NCI-H460 (cell line): ENCODE measurements around the gene RAD9A. TPM values are rescaled to one million over a fixed set of nuclear protein-coding genes. Genes with fewer than 3 reads are reported as not detected.

Experiments
- DNase-seq: peaks from one replicate; pipeline ENCODE4 v3.0.0-alpha.2; 2016; ENCODE audit warnings: low read depth; ENCODE audit errors: extremely low read depth
- small RNA-seq, 2 experiments: library from RNA; depleted of rRNA; stranded (forward); fragments of <200 nt; gene quantifications; one replicate each; pipeline ENCODE3, GENCODE V24; 2014
- total RNA-seq: library from RNA; depleted of rRNA; stranded (reverse); fragments of >200 nt; shearing (Covaris generic); gene quantifications from 2 replicates; pipeline ENCODE4 v1.2.3, GENCODE V29; 2014; rRNA removed

The RAD9A gene
- total RNA-seq, 1 experiment from 2014 or later, result 4.2 TPM

GRCh38 chr11:67436459-67437081, 44.8 kb downstream of the RAD9A start:
- no peak for DNase-seq

- DNase-seq, result no peak
Measured at GRCh38 chr11:67437082-67437808, 45.5 kb downstream of the RAD9A start, which contains the start of gene PTPRCAP. PTPRCAP (minus strand) TSS chr11:67437682; CDS start chr11:67437619, 63 bp downstream.

DNA sequence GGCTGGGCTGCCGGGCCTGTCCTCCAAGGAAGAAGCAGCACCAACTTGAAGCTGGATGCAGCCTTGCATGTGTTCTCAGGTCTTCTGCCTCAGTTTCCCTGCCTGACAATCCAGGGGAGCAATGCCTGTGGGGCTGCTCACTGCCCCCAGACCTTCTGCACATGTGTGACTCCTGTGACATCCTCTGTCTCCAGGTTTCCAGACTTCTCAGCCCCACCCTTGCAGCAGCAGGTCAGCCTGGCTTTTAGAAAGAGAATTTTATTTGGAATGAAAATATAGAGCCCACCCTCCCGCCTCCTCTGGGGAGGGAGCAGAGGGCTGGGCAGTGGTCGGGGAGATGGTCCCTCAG, 46.0 kb downstream of the RAD9A start:
- no peak for DNase-seq

- no peak for DNase-seq
Measured at GRCh38 chr11:67438158-67438902, 46.5 kb downstream of the RAD9A start.

DNA sequence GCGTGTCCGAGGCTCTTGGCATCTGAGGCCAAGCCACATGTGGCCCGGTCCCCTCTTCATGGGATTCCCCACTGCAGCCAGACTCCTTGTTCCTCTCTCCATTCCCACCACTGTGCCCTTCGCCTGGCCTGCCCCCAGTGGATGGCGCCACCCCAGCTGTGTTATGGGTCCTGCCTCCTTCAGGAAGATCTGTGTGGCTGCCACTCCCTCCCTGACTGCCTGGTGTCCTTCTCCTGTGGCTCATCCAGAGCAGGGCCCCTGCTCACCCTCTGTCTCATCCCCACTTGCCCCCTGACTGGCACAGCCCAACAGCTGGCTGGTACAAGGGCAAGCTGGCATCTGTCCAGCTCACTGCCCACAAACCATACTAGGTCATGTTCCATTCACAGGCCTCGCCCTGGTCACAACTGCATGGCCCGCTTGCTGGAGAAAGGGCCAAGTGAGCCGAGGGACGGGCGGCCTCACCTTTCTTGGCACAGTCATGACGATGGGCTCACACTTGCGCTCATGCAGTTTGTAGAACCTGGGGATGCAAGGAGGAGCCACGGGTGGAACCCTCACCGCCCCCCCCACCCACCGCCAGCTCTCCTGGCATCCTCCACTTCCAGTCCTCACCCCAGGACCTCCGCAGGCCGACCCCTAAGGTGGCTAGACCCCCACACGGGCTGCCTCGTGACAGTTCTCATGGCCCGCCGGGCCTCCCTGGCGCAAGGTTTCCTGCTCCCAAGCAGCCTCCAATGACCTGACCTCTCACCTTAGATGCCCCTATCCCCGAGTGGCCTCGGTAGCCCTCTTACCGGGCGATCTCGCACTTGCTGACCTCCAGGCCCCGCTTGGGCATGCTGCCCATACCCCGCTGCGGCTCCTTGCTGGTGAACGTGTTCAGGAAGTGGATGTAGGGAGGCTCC, 47.8 kb downstream of the RAD9A start:
- DNase-seq, result no peak

DNA sequence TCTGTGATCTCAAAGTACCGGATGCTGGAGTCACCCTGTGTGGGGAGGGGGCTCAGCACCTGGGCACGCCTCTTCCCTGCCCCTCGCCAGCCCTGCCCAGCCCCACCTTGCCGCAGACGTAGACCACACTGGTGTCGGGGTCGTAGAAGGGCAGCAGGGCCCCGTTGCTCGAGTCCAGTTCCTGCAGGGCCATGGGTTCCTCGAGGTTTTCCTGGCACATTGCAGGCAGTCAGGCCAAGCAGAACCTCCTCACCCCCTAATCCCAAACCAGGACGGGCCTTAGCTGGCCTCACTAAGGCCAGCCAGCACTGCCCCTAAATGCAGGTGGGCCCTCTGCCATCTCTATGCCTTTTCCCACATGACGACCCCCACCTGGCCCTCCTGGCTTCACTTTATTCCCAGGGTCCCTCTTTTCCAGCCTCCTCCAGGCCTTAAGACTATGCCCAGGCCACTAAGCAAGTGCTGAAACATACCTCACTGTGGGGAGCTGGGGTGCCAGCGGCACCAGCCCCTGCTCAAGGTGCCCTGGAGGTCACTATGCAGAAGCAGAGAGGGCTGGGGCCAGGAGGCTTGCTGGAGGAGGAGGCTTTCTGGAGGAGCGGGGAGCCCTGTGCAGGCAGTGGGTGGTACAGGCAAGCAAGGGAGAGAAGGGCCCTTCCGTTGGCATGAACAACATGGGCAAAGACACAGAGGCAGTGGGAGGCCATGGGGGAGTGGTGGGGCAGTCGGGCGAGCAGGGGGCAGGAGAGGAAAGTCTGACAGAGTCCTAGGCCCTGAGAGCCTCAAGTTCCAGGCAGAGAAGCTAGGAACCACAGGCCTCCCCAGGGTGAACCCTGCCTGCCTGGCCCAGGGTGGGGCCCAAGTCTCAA, 48.7 kb downstream of the RAD9A start:
- no peak for DNase-seq

DNA sequence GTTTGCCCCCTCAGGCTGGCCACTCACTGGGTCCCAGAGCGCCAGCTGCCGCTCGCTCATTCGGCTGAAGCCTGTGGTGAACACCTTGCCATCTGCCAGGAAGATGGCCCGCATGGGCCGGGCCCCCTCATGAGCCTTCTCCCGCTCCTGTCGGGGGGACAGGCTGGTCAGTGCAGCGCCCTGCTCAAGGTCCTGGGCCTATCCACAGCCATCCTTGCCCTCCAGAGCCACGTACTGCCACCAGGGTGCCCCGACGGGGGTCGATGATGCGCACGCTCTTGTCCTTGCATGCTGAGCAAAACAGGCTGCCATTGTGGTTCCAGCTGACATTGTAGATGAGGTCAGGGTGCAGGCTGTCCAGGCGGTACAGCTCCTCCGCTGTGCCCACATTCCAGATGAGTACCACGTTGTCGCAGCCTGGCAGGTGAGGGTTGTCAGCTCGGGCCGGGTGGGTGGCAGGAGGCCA, 49.3 kb downstream of the RAD9A start:
- no peak for DNase-seq

DNA sequence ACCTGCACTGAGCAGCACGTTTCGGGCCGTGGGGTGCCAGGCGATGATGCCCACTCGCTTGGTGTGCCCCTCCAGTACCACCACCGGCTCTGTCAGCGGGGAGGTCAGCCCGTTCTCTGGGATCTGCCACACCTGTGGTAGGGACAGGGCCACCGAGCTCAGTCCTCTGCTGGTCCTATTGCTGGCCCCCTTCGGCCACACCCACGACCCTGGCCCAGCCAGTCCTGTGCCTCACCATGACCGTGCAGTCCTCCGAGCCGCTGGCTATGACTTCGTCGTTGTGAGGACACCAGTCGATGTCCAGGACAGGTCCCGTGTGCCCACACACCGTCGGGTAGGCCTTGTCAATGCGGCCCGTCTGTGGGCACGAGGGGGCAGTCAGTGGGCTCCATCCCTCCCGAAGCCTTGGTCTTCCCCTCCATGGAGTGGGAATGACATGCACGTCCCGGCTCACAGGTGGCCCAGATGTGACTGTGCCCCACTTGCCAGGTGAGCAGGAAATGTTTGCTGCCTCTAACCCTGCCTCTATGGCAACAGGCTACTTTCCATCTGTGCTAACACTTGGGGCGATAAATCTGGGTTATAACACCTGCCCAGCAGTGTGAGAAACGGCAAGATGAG, 50.1 kb downstream of the RAD9A start:
- DNase-seq, result no peak

- DNase-seq, result no peak
Measured at GRCh38 chr11:67442504-67443404, 51.0 kb downstream of the RAD9A start.

GRCh38 chr11:67445515-67445914, 53.7 kb downstream of the RAD9A start:
- DNase-seq, result no peak

Small RNAs within 50 kb of the gene (small RNA-seq; reads per million reads assigned to genes)
- 0 to 0.53 reads per million in 2 experiments for gene RN7SKP239
- 0 to 0.06 reads per million in 2 experiments for gene RNU6-1238P

Other genes with a start within 250 kb of the RAD9A start
- 39.2 and 40.7 TPM in 2 replicates for gene GRK2, start 125.5 kb upstream of the RAD9A start, total RNA-seq
- 14.3 and 21.2 TPM in 2 replicates for gene ANKRD13D, start 102.7 kb upstream of the RAD9A start, total RNA-seq
- 5.0 and 8.6 TPM in 2 replicates for gene SSH3, start 88.5 kb upstream of the RAD9A start, total RNA-seq
- gene POLD4, start 38.4 kb upstream of the RAD9A start, total RNA-seq, result 62.8 and 75.5 TPM in 2 replicates
- gene CLCF1, start 18.4 kb upstream of the RAD9A start, total RNA-seq, result 4.9 and 5.3 TPM in 2 replicates
- 137 and 159 TPM in 2 replicates for gene PPP1CA, start 9.9 kb downstream of the RAD9A start, total RNA-seq
- not detected in 2 replicates for gene TBC1D10C, start 12.1 kb downstream of the RAD9A start, total RNA-seq
- gene CARNS1, start 23.7 kb downstream of the RAD9A start, total RNA-seq, result 0.09 and 0.12 TPM in 2 replicates
- 21.6 and 23.6 TPM in 2 replicates for gene RPS6KB2, start 36.5 kb downstream of the RAD9A start, total RNA-seq
- gene PTPRCAP, start 45.7 kb downstream of the RAD9A start, total RNA-seq, result not detected in 2 replicates
- gene CORO1B, start 51.5 kb downstream of the RAD9A start, total RNA-seq, result 29.2 and 33.0 TPM in 2 replicates
- not detected in 2 replicates for gene GPR152, start 60.7 kb downstream of the RAD9A start, total RNA-seq
- gene CABP4, start 63.4 kb downstream of the RAD9A start, total RNA-seq, result 3.2 and 4.1 TPM in 2 replicates
- gene TMEM134, start 77.3 kb downstream of the RAD9A start, total RNA-seq, result 7.4 and 19.9 TPM in 2 replicates
- gene AIP, start 91.0 kb downstream of the RAD9A start, total RNA-seq, result 49.2 and 49.5 TPM in 2 replicates
- gene PITPNM1, start 113.4 kb downstream of the RAD9A start, total RNA-seq, result 24.5 TPM in 2 replicates
- gene CDK2AP2, start 116.2 kb downstream of the RAD9A start, total RNA-seq, result 25.1 and 29.6 TPM in 2 replicates
- not detected in 2 replicates for gene CABP2, start 131.5 kb downstream of the RAD9A start, total RNA-seq
- gene GSTP1, start 191.8 kb downstream of the RAD9A start, total RNA-seq, result 665 and 811 TPM in 2 replicates
- 152 and 162 TPM in 2 replicates for gene NDUFV1, start 214.9 kb downstream of the RAD9A start, total RNA-seq
- 3.5 and 6.9 TPM in 2 replicates for gene NUDT8, start 238.0 kb downstream of the RAD9A start, total RNA-seq
- gene TBX10, start 247.8 kb downstream of the RAD9A start, total RNA-seq, result not detected in 2 replicates